UCSD-AML1 (cell line): ENCODE data around the gene CENPP.
"Not testable (repeated sequence)": the region's sequence is repeated elsewhere in the genome, so short reads cannot be mapped to it uniquely, and the experiment has no call there.

ENCODE experiments used
- DNase-seq: peaks from one replicate; lab custom pipeline; 2025; ENCODE audit not compliant: unreplicated experiment; lab: John Stamatoyannopoulos, UW

CENPP gene

DNA sequence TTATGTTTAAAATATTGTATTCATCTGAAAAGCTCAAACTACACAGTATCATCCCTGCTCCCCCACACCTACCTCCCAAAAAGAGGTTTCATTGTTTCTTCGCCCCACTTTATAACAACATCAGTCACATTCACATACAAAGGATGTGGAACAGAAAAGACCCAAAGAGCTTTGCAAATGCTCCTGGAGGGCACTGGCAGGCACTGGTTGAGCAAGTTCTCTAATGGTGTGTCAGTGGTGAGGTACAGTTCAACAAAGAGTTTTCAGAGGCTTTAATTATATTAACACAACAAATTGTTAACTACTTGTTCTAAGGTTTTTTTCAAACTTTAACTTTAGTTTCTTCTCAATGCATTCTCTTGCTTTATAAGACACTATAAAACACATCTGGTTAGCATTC lies 264.2 kb downstream of the CENPP start:
- DNase-seq = no peak

DNA sequence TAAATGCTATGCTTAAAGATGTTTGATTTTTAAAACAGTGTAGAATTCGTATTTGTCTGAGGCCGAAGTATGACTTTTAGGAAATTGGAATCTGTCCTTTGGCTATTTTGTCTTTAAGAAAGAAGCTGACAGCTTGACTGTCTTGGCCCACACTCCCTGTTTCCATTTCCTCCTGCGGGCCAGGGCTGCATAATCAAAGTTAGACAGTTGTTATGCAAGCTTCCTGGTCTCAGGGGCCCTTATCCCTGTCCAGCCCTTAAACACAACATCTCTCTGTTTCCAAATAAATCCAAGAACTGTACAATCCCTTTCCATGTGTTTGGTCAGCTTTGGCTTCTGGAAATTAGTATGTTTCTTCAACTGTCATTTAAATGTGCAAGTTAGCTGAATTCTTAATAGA lies 264.6 kb downstream of the CENPP start:
- DNase-seq = peak; percentile 54

DNA sequence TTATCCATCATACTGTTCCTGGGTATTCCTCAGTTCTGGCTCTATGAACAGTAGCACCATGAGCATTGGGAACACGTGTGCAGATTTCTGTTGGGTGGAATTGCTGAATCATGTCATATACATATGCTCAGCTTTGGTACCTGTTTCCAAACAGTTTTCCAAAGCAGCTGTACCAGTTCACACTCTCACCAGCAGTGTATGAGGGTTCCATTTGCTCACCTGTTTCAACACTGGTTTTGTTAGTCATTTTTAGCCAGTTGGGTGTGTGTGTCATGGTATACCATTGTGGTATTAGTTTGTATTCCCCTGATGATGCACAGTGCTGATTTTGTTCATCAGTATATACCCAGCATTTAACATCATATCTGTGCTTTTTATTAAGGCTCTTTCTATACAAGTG lies 266.8 kb downstream of the CENPP start:
- DNase-seq = no peak

DNA sequence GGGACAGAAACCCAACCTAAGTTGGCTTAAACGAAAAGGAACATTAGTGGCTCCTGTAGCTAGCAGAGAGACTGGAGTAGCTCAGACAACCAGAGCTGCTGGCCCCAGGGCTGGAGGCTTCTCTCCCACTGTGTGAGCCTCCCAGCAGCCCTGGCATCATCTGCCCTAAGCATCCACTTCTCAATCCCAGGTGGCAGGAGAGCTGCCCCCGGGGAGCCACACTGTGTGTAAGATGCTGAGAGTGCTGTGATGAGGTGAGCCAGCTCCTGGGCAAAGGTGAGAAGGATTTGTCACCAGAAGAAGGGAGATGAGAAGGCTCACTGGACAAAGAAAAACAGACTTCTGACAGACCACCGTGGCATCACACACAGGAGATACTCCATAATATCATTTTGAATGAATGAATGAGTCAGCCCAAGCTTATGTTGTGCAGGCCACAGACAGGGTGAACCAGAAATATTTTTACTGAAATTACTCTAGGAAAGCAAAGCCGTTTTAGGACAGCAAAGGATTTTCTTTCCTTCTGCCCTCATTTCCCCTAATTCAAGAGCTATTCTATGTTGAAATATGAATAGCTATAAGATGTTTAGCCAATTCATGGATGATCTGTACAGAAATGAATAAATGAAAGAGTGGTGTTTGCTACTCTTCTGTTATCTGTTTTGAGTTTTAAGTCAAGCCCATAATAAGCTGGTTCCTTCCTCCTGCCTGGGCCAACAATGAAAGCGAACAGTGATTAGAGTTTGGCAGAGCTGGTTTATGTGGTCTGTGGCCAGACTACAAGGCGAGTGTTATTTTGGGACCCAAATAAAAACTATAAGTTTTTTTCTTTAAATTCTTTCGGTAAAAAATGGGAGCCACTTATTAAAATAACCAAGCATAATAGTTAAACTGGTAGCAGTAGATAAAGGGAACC lies 267.5 kb downstream of the CENPP start:
- DNase-seq = no peak

DNA sequence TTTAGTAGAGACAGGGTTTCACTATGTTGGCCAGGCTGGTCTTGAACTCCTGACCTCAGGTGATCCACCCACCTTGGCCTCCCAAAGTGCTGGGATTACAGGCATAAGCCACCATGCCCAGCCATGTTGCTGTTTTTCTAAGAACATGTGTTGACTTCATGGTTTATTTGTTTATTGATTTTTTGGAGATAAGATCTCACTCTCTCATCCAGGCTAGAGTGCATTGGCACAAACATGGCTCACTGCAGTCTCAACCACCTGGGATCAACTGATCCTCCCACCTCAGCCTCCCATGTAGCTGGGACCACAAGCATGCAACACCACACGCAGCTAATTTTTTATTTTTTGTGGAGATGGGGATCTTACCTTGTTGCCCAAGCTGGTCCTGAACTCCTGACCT lies 269.3 kb downstream of the CENPP start:
- DNase-seq = not testable (repeated sequence)

DNA sequence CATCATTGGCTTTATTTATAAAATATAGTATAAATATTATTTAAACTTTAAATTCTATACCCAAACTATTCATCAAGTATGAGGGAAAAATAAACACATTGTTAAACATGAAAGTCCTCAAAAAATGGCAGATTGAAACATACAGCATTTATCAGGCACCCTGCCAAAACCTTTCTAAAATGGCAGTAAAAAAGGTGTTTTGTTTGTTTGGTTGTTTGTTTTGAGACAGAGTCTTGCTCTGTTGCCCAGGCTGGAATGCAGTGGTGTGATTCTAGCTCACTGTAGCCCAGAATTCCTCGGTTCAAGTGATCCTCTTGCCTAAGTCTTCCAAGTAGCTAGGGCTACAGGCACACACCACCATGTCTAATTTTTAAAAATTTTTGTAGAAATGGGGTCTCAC lies 270.2 kb downstream of the CENPP start:
- no peak for DNase-seq

DNA sequence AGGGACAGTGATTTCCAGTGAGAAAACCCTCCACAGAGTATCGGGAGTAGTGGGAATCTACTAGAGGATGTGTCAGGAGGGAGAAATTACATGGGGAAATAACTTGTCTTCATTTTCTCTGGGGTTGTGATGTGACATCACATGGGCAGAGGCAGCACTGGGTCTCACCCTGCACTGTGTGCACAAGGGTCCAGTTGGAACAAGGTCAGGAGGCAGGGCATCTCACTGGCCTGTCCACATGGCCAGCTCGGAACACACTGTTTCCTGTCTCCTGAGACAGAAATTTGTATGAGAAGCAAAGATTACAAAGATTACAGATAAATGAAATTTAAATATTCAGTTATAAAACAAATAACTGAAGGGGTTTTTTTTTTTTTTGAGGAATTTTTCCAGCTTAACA lies 272.6 kb downstream of the CENPP start:
- DNase-seq = no peak

DNA sequence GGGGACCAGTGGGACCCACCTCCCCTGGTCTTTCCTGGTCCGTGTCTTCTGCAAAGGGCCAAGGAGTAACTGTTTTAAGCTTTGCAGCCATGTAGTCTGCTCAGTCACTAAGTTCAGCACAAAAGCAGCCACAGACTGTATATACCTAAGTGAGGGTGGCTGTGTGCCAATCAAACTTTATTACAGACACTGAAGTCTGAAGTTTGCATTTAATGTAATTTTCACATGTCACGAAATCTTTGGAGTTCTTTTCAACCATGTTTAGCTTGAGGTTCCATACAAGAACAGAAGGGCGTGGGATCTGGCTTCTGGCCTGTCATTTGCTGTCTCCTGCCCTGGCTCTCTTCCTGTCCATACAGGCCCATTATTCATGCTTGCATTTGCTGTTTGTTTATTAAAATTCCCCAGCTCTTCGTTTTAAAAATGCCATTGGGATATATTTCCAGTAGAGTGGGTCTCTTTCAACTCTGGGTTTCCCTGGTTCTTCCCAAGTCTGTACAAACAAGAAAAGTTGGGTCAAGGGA lies 274.2 kb downstream of the CENPP start:
- no peak for DNase-seq

DNA sequence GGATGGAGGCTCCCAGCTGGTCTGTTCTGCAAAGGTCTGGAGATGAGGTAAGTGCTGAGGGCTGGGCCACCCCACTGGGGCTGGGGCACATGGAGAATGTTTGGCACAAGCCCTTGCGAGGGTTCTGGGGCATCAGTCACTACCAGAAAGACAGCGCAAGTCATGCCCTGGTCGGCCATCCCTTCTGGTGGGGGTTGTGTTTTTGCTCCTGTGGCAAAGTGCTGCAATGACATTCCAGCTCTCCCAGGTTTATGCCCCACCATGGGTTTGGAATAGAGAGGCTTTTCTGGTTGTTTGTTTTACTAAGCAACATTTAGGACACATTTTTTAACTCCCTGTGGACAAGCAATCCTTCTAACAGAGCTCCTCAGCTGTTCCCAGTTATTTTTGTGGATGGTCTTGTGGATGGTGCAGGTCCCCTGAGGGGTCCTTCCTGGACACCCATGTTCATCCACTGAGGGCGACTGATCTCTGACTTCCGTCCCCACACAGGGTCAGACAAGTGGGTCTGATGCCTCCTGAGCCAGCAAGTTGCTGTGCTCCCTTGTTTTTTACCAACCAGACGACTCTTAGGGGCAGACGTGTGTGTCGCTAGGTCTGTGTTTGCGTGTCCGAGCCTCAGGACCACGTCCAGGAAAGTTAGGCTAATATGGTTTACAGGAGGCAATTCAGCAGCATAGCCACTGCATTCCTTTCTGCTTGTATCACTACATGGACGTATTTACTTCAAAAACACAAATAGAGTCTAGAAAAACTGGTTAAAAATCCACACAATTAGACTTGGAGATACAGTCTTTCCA lies 274.9 kb downstream of the CENPP start:
- no peak for DNase-seq

DNA sequence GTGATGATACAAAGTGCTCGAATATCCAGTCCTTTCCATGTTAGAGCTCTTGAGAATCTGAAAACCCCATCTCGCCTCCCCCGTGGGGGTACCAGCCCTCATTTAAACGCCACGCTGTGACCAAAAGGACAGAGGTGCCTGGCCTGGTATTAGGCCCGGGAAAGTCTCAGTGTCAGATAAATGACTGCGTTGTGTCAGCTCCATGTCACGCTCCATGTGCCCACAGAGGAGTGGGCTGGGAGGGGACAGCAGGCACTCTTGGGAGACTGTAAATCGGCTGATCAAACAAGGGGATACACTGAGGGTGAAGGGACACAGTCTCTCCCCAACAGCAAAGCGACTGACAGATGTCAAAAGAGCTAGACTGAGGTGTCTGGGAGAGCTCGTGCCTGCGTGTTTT lies 275.7 kb downstream of the CENPP start:
- no peak for DNase-seq

DNA sequence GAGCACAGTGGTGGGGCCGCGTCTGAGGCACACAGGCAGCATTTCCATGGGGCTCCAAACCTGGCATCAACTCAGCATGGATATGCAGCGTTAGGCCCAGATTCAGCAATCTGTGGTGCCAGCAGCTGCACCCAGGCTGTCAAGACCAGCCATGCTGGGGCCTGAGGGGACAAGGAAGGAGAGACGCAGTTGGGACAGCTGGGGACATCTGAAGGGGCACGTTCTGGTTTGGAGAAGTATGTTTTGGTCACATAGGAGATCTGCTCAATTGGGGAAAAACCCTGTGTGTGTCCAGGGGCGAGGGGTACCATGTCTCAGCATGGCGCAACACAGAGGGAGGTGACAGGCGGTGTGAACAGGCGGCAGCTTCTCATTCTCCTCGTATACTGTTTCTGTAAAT lies 276.7 kb downstream of the CENPP start:
- no peak for DNase-seq

DNA sequence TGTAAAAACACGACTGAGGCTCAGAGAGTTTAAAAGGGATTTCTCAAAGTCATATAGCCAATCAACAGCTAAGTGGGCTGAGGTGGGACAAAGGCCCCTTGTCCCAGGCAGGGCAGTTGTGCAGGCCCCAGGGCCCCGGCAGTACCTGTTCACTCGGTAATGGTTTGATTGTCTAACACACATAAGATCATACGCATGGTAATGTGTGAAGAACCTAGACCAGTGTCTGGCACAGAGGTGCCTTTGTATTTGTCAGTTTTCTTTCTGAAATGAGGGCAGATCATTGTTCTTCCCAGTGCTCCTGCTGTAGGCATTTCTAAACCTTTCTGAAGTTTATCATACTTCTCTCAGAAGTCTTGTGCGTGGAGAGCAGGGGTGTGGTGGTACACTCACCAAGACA lies 277.3 kb downstream of the CENPP start:
- DNase-seq = no peak

DNA sequence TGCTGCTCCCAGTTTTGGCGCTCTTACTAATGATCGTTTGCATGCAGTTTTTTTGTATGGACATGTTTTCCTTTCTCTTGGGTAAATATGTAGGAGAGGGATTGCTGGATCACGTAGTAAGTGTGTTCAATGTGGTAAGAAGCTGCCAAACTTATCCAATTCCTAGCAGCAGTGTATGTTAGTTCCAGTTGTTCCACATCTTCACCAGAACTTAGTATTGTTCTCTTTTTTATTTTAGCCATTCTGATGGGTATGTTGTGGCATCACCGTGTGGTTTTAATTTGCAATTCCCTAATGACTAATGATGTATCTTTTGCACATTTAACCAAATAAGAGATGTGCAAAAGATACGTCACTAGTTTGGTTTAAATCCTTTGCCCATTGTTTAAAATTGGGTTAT lies 278.2 kb downstream of the CENPP start:
- DNase-seq = no peak

DNA sequence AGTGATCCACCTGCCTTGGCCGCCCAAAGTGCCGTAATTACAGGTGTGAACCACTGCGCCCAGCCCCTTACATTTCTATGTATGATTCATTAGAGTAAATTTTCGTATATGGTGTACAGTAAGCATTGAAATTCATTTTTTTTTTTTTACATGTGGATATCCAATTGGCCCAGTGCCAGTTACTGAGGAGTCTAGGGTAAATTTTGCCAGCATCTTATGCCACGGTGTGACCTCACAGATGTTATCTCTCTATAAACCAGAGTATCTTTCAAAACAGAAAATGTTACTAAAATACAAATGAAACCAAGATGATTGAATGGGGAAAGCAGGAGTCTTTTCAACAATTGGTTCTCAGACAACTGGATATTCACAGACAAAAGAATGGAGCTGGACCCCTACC lies 279.5 kb downstream of the CENPP start:
- no peak for DNase-seq

DNA sequence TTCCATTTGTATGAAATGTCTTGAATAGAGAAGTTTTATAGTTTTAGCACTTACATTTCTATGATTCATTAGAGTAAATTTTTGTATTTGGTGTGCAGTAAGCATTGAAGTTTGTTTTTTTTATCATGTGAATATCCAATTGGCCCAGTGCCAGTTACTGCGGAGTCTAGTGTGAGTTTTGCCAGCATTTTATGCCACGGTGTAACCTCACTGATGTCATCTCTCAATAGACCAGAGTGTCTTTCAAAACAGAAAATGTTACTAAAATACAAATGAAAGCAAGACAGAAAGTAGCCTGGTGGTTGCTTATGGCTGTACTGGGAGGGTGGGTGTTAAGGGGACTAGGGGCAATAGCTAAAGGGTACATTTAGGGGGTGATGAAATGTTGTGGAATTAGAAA lies 281.3 kb downstream of the CENPP start:
- DNase-seq = no peak

DNA sequence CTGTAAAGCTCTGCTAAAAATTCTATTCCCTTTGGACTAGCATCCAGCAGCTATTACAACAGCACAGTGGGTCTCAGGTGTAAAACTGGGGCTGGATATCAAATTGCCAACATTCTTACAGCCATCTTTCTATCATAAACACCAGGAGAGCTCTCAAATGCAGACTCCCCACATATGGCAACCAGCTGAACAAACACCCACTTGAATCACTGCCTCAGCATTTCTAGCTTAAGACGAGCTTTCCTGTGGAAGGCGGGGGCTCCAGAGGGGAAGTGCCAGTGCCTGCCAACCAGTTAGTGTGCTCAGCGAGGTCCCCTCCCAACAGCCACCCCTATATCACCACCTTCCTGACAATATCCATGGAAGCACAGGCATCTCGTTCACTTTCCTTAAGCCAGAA lies 282.0 kb downstream of the CENPP start:
- DNase-seq = no peak

DNA sequence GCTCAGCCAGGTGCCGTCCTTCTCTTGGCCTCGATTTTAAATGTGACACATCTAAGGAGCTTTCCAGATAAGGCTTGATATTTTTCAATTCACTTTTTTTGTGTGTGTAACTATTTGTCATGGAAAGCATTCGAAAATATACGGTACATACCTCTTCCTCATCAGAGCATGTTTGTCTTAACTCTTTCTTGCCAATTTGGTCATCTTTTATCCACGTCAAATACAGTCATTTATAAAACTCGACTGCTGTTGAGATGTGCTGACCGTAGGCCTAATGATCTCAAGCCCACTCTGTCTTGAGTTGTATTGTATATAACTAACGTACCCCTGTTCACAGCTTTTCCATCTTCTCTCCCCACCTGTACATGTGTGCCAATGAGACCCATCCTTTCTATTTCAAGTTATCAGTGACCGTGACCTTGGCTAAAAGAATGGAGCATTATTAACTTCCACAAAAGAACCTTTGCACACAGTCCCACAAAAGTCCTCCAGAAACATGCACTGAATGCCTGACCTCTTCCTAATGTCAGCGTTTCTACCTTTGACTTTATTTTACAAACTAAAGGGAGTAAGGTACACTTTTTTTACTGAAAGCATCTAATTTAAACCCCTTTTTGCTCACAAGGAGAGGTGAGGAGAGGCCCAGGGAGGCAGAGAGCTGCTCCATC lies 282.6 kb downstream of the CENPP start:
- DNase-seq = no peak

DNA sequence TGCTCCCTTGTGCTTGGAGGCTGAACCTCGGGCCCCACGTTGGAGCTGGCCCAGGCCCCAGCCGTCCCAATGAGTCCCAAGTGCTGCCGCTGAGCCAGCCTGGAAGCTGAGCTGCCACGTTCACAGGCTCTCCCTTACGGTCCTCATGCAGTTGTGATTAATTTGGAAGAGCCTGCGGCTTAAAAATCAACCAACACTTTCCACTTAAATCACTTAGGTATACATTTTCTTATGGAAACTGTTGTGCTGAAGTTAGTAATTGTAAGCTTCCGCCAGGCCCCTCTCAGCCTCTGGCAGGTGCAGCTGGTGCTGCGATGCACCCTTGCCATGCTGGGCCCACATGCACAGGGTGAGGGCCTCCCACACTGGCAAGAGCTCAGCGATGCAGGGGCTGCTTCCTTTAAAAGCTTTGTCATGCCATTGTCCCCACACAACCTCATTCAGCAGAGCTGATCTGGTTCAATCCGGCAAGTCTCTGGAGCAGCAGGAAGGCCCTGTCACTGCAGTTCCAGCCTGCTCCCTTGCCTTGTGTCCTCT lies 283.2 kb downstream of the CENPP start:
- DNase-seq = no peak

DNA sequence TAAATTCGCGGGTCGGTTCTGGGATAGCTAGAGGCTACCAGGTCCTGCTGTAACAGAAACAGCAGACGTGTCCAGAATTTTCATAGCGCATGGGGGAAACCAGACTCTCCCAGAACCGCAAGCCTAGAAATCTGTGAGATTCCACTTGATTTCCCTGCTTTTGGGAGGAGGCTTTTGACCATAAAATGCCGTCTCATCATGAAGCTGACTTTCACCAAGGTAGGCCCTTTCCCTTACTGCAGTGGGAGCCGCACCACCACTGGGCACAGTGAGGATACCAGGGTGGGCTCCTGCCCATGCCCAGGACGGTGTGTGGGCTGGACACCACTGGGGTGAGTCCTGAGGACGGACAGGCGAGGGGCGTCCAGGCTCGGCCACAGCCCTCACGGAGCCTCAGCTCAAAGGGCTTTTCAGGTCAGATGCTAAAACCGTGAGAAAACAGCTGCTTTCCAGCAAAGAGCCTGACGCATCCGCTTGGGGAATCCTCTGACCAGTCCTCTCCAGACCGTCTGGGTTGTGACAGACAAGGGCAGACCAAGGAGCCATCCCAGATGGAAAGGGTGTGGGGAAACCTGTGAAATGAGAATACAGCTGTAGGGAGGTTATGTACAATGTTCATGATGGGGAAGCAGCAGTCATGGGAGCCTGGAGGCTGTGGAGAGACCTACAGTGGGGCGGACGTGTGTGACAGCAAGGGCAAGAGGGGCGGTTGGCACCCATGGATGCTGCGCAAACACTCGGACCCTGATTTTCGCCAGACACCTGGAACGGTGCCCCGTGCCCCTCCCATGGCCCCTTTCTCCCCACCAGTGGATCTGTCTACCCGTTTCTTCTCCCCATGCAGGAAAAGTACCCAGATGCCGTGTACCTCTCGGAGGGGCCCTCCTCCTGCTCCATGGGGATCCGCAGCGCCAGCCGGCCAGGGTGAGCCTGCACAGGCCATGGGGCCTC lies 285.0 kb downstream of the CENPP start:
- DNase-seq = no peak

DNA sequence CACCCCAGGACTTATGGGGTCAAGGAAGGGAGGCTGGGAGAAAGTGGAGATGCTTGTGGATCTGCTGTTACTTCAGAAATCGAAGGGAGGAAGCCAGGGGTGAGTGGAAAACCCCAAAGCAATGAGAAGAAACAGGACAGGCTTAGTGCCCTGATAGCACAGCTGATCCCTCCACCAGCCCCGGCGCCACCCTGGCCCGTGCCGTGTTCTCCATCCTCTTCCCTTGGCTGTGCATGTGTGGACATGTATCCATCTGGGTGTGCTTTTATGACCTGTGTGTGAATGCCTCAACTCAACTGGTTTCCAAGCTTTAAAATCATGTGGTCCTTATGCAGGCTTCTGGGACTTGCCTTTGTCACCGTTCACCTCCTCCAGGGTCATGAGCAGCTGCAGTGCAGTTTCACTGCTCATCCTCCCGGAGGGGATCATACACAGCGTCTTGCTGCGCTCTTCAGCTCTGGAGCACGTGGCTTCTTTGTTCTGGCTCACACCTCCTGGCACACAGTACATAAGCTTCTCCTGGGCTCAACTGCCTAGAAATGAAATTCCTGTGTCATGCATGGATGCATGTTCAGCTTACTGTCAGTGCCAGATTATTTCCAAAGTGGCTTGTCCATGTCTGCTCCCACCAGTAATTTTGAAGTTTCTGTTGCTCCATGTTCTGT lies 286.0 kb downstream of the CENPP start:
- no peak for DNase-seq
